A172 (cell line): ENCODE measurements around the gene FFAR4. TPM values are rescaled to one million over a fixed set of nuclear protein-coding genes. Genes with fewer than 3 reads are reported as not detected.

Source experiments
- total RNA-seq: library from RNA; depleted of rRNA; stranded (reverse); fragments of >200 nt; shearing (Covaris generic); gene quantifications from 2 replicates; pipeline ENCODE4 v1.2.3, GENCODE V29; 2014; rRNA removed

FFAR4 gene
- total RNA-seq, 1 experiment from 2014 or later = not detected

Other genes with a start within 250 kb of the FFAR4 start
- 285 and 317 TPM in 2 replicates for gene MYOF, start 84.3 kb upstream of the FFAR4 start, total RNA-seq
- gene CEP55, start 70.1 kb upstream of the FFAR4 start, total RNA-seq = 193 and 250 TPM in 2 replicates
- gene RBP4, start 34.6 kb downstream of the FFAR4 start, total RNA-seq = not detected in 2 replicates
- not detected in 2 replicates for gene PDE6C, start 45.9 kb downstream of the FFAR4 start, total RNA-seq
- gene FRA10AC1, start 135.9 kb downstream of the FFAR4 start, total RNA-seq = 5.4 and 8.3 TPM in 2 replicates
- gene LGI1, start 191.3 kb downstream of the FFAR4 start, total RNA-seq = not detected in 2 replicates